ENCODE data around the gene GNG7. TPM values are rescaled to one million over a fixed set of nuclear protein-coding genes. Genes with fewer than 3 reads are reported as not detected.
"Not testable (repeated sequence)": the region's sequence is repeated elsewhere in the genome, so short reads cannot be mapped to it uniquely, and the experiment has no call there.

GNG7 gene
- polyA plus RNA-seq, 3 donors, result 1.1 to 1.6 (median 1.3) TPM

GRCh38 chr19:2645826-2646225 lies 56.7 kb downstream of the GNG7 start:
- Histone ChIP-seq H4K20me1 (ENCODE audit: insufficient read depth, low read length) (no peaks in the 10 kb centered on the region), H3K27ac (ENCODE audit: low read depth in 1 of 2, low read length in 2 of 2) (no peak overlapping the region), H3K9ac (ENCODE audit: insufficient read depth, low read length, poor library complexity, severe bottlenecking) (no peak overlapping the region), H3K27me3 (ENCODE audit: control insufficient read depth in 2 of 2, insufficient read depth in 2 of 2, low read length in 2 of 2) (no peaks in the 10 kb centered on the region), H3K79me2 (ENCODE audit: insufficient read depth, low read length) (no peaks in the 10 kb centered on the region), H3K4me1 (ENCODE audit: control insufficient read depth in 1 of 2, insufficient read depth in 2 of 2, low read length in 2 of 2) (no peaks in the 10 kb centered on the region), H3K4me3 (replicated peaks in 1 of 3; ENCODE audit: low read depth in 2 of 3, low read length in 3 of 3) (no peak overlapping the region), H3K36me3 (replicated peaks in 1 of 2; ENCODE audit: control insufficient read depth in 1 of 2, insufficient read depth in 2 of 2, low read length in 2 of 2) (no peaks in the 10 kb centered on the region), H2AFZ (ENCODE audit: insufficient read depth, low read depth, low read length, poor library complexity, severe bottlenecking) (no peak overlapping the region), H3K4me2 (replicated peaks; ENCODE audit: extremely low read depth, low read length, poor library complexity, severe bottlenecking) (no peak overlapping the region), H3K9me3 (replicated peaks in 1 of 2; ENCODE audit: control insufficient read depth in 1 of 2, insufficient read depth in 1 of 2, low read length in 2 of 2) (no peaks in the 10 kb centered on the region)
- DNase-seq, result no peak
- peaks cover 0 to 2% (median 0%) of the 10 kb centered on the region in 7 donors for H3K9me3 Mint-ChIP-seq
- peaks cover 0 to 6% of the 10 kb centered on the region in 2 donors for H3K36me3 Mint-ChIP-seq
- H3K27me3 Mint-ChIP-seq (ENCODE audit: low read depth in 3 of 3), result no peaks in the 10 kb centered on the region
- intact Hi-C loops (cut with micrococcal nuclease), result loop anchor here in 1 of 2 donors (10.0 kb wide), 1 partner anchor 229 kb away; no protein-coding TSS in a partner anchor
- no peaks in the 10 kb centered on the region for H3K4me1 Mint-ChIP-seq
- WGBS (ENCODE audit: insufficient coverage), result 97% methylated on average over 14 of the region's 16 CpGs
- no peak overlapping the region for H3K4me3 Mint-ChIP-seq
- TF ChIP-seq, protein P1, sequence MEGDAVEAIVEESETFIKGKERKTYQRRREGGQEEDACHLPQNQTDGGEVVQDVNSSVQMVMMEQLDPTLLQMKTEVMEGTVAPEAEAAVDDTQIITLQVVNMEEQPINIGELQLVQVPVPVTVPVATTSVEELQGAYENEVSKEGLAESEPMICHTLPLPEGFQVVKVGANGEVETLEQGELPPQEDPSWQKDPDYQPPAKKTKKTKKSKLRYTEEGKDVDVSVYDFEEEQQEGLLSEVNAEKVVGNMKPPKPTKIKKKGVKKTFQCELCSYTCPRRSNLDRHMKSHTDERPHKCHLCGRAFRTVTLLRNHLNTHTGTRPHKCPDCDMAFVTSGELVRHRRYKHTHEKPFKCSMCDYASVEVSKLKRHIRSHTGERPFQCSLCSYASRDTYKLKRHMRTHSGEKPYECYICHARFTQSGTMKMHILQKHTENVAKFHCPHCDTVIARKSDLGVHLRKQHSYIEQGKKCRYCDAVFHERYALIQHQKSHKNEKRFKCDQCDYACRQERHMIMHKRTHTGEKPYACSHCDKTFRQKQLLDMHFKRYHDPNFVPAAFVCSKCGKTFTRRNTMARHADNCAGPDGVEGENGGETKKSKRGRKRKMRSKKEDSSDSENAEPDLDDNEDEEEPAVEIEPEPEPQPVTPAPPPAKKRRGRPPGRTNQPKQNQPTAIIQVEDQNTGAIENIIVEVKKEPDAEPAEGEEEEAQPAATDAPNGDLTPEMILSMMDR (IDR thresholded peaks at IDR 0.05), result no peak
- H3K27ac Mint-ChIP-seq, result peak overlapping the region in 1 of 7 donors; percentile 15

DNA sequence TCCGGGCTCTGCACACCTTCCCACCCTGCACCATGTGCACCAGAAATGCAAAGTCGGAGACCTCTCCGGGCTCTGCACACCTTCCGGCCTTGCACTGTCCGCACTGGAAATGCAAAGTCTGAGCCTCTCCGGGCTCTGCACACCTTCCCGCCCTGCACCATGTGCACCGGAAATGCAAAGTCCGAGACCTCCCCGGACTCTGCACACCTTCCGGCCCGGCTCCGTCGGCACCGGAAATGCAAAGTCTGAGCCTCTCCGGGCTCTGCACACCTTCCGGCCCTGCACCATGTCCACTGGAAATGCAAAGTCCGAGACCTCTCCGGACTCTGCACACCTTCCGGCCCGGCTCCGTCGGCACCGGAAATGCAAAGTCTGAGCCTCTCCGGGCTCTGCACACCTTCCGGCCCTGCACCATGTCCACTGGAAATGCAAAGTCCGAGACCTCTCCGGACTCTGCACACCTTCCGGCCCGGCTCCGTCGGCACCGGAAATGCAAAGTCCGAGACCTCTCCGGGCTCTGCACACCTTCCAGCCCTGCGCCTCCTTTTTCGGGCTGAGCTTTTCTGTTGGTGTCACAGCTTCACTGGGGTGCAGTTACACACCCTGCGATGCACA lies 59.3 kb downstream of the GNG7 start:
- H3K4me3 ChIP-seq (replicated peaks in 1 of 3; ENCODE audit: low read depth in 2 of 3, low read length in 3 of 3); H3K36me3 Mint-ChIP-seq; H3K9me3 Mint-ChIP-seq; H3K4me2 ChIP-seq (replicated peaks; ENCODE audit: extremely low read depth, low read length, poor library complexity, severe bottlenecking); H3K27me3 ChIP-seq (ENCODE audit: control insufficient read depth in 2 of 2, insufficient read depth in 2 of 2, low read length in 2 of 2); H3K27ac ChIP-seq (ENCODE audit: low read depth in 1 of 2, low read length in 2 of 2); H3K4me1 ChIP-seq (ENCODE audit: control insufficient read depth in 1 of 2, insufficient read depth in 2 of 2, low read length in 2 of 2); H3K9ac ChIP-seq (ENCODE audit: insufficient read depth, low read length, poor library complexity, severe bottlenecking); H3K36me3 ChIP-seq (replicated peaks in 1 of 2; ENCODE audit: control insufficient read depth in 1 of 2, insufficient read depth in 2 of 2, low read length in 2 of 2); DNase-seq; H3K27me3 Mint-ChIP-seq (ENCODE audit: low read depth in 3 of 3); H3K9me3 ChIP-seq (replicated peaks in 1 of 2; ENCODE audit: control insufficient read depth in 1 of 2, insufficient read depth in 1 of 2, low read length in 2 of 2); H2AFZ ChIP-seq (ENCODE audit: insufficient read depth, low read depth, low read length, poor library complexity, severe bottlenecking); H3K79me2 ChIP-seq (ENCODE audit: insufficient read depth, low read length); H3K4me3 Mint-ChIP-seq; H4K20me1 ChIP-seq (ENCODE audit: insufficient read depth, low read length): not testable (repeated sequence)
- Mint-ChIP-seq H3K4me1 (peaks cover 10% of the 10 kb centered on the region), H3K27ac (peak overlapping the region in 1 of 7 donors; percentile 57)
- intact Hi-C loops (cut with micrococcal nuclease), result loop anchor here in 1 of 2 donors (10.0 kb wide), 1 partner anchor 232 kb away; no protein-coding TSS in a partner anchor
- WGBS (ENCODE audit: insufficient coverage), result 94% methylated on average over 16 of the region's 38 CpGs
